LNCaP clone FGC (cell line): Measurements from ENCODE around the gene CHPF2.

Source experiments
- DNase-seq: peaks from one replicate; pipeline ENCODE4 v3.0.0-alpha.2; 2011; ENCODE audit warnings: low read depth
- H3K4me3 ChIP-seq: 2 replicates; pipeline ENCODE4 v1.5.1; 2011; ENCODE audit warnings: mild to moderate bottlenecking, low read depth, low read length, control low read depth
- TF ChIP-seq, protein P1 (sequence below): IDR thresholded peaks from 2 replicates; pipeline ENCODE4 v1.5.1; 2012; ENCODE audit warnings: mild to moderate bottlenecking; ENCODE audit not compliant: control insufficient read depth, insufficient read depth; ENCODE audit errors: extremely low read depth

CHPF2 gene

DNA sequence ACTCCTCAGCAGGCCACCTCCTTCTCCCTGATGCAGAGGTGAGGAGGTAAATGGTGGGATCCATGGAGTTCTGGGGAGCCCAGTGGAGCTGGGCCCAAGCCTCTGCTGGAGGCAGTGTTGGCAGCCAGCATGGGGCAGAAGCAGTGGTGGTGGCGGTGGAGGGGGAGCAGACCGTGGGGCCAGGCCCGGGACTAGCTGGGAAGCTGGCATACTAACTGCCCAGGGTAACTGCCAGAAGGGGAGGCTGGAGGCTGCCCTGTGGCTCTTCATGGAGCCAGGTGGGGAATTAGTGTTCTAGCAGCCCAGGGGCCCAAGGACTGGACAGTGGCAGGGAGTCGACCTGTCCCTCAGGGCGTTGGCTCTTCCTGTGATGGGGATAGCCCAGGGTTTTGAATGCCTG is 32.3 kb downstream of the CHPF2 start:
- H3K4me3 ChIP-seq = no peak overlapping the region
- DNase-seq = no peak
- TF ChIP-seq, protein P1, sequence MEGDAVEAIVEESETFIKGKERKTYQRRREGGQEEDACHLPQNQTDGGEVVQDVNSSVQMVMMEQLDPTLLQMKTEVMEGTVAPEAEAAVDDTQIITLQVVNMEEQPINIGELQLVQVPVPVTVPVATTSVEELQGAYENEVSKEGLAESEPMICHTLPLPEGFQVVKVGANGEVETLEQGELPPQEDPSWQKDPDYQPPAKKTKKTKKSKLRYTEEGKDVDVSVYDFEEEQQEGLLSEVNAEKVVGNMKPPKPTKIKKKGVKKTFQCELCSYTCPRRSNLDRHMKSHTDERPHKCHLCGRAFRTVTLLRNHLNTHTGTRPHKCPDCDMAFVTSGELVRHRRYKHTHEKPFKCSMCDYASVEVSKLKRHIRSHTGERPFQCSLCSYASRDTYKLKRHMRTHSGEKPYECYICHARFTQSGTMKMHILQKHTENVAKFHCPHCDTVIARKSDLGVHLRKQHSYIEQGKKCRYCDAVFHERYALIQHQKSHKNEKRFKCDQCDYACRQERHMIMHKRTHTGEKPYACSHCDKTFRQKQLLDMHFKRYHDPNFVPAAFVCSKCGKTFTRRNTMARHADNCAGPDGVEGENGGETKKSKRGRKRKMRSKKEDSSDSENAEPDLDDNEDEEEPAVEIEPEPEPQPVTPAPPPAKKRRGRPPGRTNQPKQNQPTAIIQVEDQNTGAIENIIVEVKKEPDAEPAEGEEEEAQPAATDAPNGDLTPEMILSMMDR = no peak

DNA sequence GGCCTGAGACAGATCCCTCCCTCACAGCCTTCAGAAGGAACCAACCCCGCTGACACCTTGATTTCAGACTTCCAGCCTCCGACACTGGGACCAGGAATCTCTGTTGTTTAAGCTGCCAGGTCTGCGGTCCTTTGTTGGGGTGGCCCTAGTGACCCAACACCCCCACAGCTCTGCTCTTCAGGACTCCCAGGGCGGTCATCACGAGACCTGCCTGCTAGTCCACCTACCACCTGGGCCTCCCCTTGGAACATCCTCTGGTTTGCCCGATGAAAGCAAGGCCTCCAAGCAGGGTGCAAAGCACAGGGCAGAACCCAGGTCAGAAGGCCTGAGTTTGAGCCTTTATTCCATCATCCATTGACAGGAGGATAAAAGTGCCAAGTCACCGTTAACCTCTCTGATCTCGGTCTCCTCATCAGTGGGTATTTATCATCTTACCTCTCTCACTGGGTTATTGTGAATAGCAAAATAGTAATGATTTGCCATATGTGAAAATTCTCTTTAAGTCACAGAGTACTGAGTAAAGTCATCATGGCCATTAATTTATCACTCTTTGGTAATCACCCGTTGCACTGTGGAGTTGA is 33.2 kb downstream of the CHPF2 start:
- no peak for DNase-seq
- H3K4me3 ChIP-seq = no peak overlapping the region
- TF ChIP-seq, protein P1 = no peak

GRCh38 chr7:151269511-151269910 is 37.2 kb downstream of the CHPF2 start:
- no peak overlapping the region for H3K4me3 ChIP-seq
- TF ChIP-seq, protein P1 = no peak
- no peak for DNase-seq

DNA sequence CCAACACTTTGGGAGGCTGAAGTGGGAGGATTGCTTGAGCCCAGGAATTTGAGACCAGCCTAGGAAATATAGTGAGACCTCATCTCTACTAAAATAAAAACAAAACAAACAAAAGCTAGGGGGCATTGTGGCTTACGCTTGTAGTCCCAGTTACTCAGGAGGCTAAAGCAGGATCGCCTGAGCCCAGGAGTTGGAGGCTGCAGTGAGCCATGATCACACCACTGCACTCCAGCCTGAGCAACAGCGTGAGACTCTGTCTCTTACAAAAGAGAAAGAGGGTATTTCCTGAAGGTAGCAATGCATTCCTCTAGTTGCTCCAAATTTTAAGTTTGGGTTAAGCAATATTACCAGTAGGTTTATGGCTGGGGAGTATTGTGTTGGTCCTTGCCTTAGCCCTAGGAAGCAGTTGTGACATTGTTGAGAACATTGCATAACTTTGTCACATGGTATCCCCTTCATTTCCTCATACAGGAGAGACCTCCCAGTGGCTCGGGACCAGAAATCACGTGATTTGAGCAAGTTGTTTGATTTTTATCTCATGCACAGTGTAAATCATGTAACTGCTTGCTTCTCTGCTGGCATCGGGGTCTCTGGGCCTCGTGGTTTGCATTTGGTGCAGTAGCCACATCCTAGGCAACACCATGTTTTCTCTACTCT is 39.5 kb downstream of the CHPF2 start:
- no peak overlapping the region for H3K4me3 ChIP-seq
- TF ChIP-seq, protein P1 = no peak
- DNase-seq = peak; percentile 10

DNA sequence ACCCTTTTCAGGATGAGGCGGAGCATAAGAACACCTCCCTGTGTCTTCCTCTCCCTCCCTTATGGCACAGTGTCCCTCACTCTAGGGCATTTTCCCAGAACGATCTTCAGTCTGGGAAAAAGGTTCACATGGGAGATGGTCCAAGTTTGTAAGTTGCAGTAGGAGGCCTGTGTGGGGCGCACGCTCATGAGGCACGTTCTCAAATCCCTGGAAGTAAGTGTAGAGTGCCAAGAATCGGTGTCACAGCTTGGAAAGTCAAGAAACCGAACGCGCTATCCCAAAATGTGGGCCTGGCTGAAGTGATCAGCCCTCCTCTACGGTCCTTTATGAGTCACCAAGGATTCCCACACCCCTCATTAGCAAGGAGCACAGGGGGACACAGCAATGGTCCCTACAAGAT is 40.1 kb downstream of the CHPF2 start:
- no peak overlapping the region for H3K4me3 ChIP-seq
- DNase-seq = no peak
- TF ChIP-seq, protein P1 = no peak

GRCh38 chr7:151272877-151273276 is 40.6 kb downstream of the CHPF2 start:
- TF ChIP-seq, protein P1 = no peak
- no peak overlapping the region for H3K4me3 ChIP-seq
- no peak for DNase-seq

GRCh38 chr7:151273651-151274390 is 41.5 kb downstream of the CHPF2 start:
- DNase-seq = no peak
- no peak overlapping the region for H3K4me3 ChIP-seq
- TF ChIP-seq, protein P1 = no peak
